GM21447 (cell line): Measurements from ENCODE around the gene ELOVL5.
A peak's percentile ranks its signal among the peaks of the same experiment; 100 is the strongest.

ENCODE experiments used
- ATAC-seq: cut with Tn5 transposase; IDR thresholded peaks from one replicate; pipeline ENCODE4 v1.9.1; 2021; ENCODE audit not compliant: unreplicated experiment

The ELOVL5 gene

GRCh38 chr6:53244399-53244931 lies 104.3 kb downstream of the ELOVL5 start:
- no peak for ATAC-seq

GRCh38 chr6:53241938-53242337 lies 106.8 kb downstream of the ELOVL5 start:
- no peak for ATAC-seq

GRCh38 chr6:53240761-53241160 lies 108.0 kb downstream of the ELOVL5 start:
- no peak for ATAC-seq

- no peak for ATAC-seq
These were observed 108.6 kb downstream of the ELOVL5 start for GRCh38 chr6:53240139-53240538.

- ATAC-seq = peak; percentile 64
These were observed 109.2 kb downstream of the ELOVL5 start for GRCh38 chr6:53239526-53239925.

- ATAC-seq = no peak
These were observed 110.4 kb downstream of the ELOVL5 start for GRCh38 chr6:53238311-53238710.

GRCh38 chr6:53236241-53236640 lies 112.5 kb downstream of the ELOVL5 start:
- no peak for ATAC-seq

GRCh38 chr6:53235508-53235907 lies 113.2 kb downstream of the ELOVL5 start:
- ATAC-seq = no peak

GRCh38 chr6:53233309-53233708 lies 115.4 kb downstream of the ELOVL5 start:
- ATAC-seq = no peak

- ATAC-seq = no peak
These were observed 117.8 kb downstream of the ELOVL5 start for GRCh38 chr6:53230775-53231467.

- ATAC-seq = no peak
These were observed 120.9 kb downstream of the ELOVL5 start for GRCh38 chr6:53227847-53228246.

- no peak for ATAC-seq
These were observed 128.1 kb downstream of the ELOVL5 start for GRCh38 chr6:53220605-53221004.
